HepG2 (cell line): ENCODE results near the gene STX4. TPM values are rescaled to one million over a fixed set of nuclear protein-coding genes. Genes with fewer than 3 reads are reported as not detected.

Experiments
- CBX2 ChIP-seq, 2 experiments: fragments of 200-600 bp in 1 of 2; sonication (generic); formaldehyde crosslinking in 1 of 2; IDR thresholded peaks; 2 replicates each; pipeline versions ENCODE4 v1.7.0 to v1.8.1; 2018 to 2022; ENCODE audit warnings: low read depth in 2 of 2, low read length in 1 of 2, mild to moderate bottlenecking in 1 of 2, missing genetic modification reagents in 1 of 2
- CHCHD3 ChIP-seq: sonication (generic); formaldehyde crosslinking; IDR thresholded peaks from 2 replicates; pipeline ENCODE4 v1.8.0; 2022; ENCODE audit warnings: mild to moderate bottlenecking, missing genetic modification reagents, moderate library complexity
- ELF1 ChIP-seq: sonication (generic); formaldehyde crosslinking; IDR thresholded peaks from 2 replicates; pipeline ENCODE4 v1.4.0; 2020; ENCODE audit warnings: missing genetic modification reagents
- FLYWCH1 ChIP-seq: sonication (generic); formaldehyde crosslinking; IDR thresholded peaks from 2 replicates; pipeline ENCODE4 v1.8.1; 2023; ENCODE audit warnings: mild to moderate bottlenecking, missing genetic modification reagents
- HDAC6 ChIP-seq: fragments of 200-600 bp; sonication (generic); IDR thresholded peaks from 2 replicates; pipeline ENCODE4 v1.7.0; 2017; ENCODE audit warnings: mild to moderate bottlenecking, antibody characterized with exemption, low read length, low read depth
- POLR2AphosphoS2 ChIP-seq: IDR thresholded peaks from 2 replicates; pipeline ENCODE4 v1.6.1; 2011; ENCODE audit warnings: low read depth, low read length, improper control_type of control experiment
- SMARCE1 ChIP-seq: fragments of 450-650 bp; IDR thresholded peaks from 2 replicates; pipeline ENCODE4 v1.6.1; 2017; ENCODE audit warnings: borderline replicate concordance
- SP1 ChIP-seq, 2 experiments: fragments of 450-650 bp in 1 of 2; sonication (generic) in 1 of 2; formaldehyde crosslinking in 1 of 2; IDR thresholded peaks; 2 replicates each; pipeline versions ENCODE4 v1.4.0 to v1.6.1; 2016 to 2020; ENCODE audit warnings: missing genetic modification reagents in 1 of 2
- ZNF337 ChIP-seq: sonication (generic); formaldehyde crosslinking; IDR thresholded peaks from 2 replicates; pipeline ENCODE4 v1.5.1; 2020; ENCODE audit warnings: missing genetic modification reagents, low read depth, mild to moderate bottlenecking, borderline replicate concordance
- ZNF343 ChIP-seq: sonication (generic); formaldehyde crosslinking; IDR thresholded peaks from 2 replicates; pipeline ENCODE4 v1.4.0; 2020; ENCODE audit warnings: mild to moderate bottlenecking, missing genetic modification reagents
- ZNF484 ChIP-seq: sonication (generic); formaldehyde crosslinking; IDR thresholded peaks from 2 replicates; pipeline ENCODE4 v1.5.1; 2020; ENCODE audit warnings: mild to moderate bottlenecking, low read depth, missing genetic modification reagents, borderline replicate concordance
- ZNF775 ChIP-seq: sonication (generic); formaldehyde crosslinking; IDR thresholded peaks from 2 replicates; pipeline ENCODE4 v1.4.0; 2020; ENCODE audit warnings: missing genetic modification reagents, mild to moderate bottlenecking, moderate library complexity, borderline replicate concordance
- ZNF841 ChIP-seq: sonication (generic); formaldehyde crosslinking; IDR thresholded peaks from 2 replicates; pipeline ENCODE4 v1.8.1; 2023; ENCODE audit warnings: missing genetic modification reagents, borderline replicate concordance
- polyA plus RNA-seq, 8 experiments: library from polyadenylated mRNA; depleted of rRNA in 3 of 8; stranded (reverse) in 7 of 8; unstranded in 1 of 8; fragments of >200 nt; fragmentation: Illumina TruSeq in 4 of 8; extraction: Trizol in 4 of 8; gene quantifications; 2 replicates each; pipeline versions ENCODE4 v1.2.1 to v1.2.3, GENCODE V29; 2011 to 2016; ENCODE audit warnings: low read depth in 4 of 8, missing spikeins in 1 of 8, mixed read lengths in 1 of 8; ENCODE audit not compliant: insufficient read depth in 1 of 8
- total RNA-seq, 5 experiments: library from RNA; depleted of rRNA; stranded (reverse); fragments of >200 nt; fragmentation: Illumina TruSeq; extraction: Trizol; gene quantifications; 2 replicates each; pipeline ENCODE4 v1.2.3, GENCODE V29; 2016; ENCODE audit warnings: low read depth in 1 of 5
- TF ChIP-seq, protein P1 (sequence below): sonication (generic); formaldehyde crosslinking; conservative IDR thresholded peaks from 2 replicates; pipeline ENCODE4 v1.8.0; 2022; ENCODE audit warnings: missing genetic modification reagents
- TF ChIP-seq, protein P2 (sequence below): sonication (generic); formaldehyde crosslinking; IDR thresholded peaks from 2 replicates; pipeline ENCODE4 v1.9.0; 2022; ENCODE audit warnings: low read depth, missing genetic modification reagents
- TF ChIP-seq, protein P3 (sequence below): sonication (generic); formaldehyde crosslinking; IDR thresholded peaks from 2 replicates; pipeline ENCODE4 v1.8.0; 2022; ENCODE audit warnings: mild to moderate bottlenecking, missing genetic modification reagents, moderate library complexity
- TF ChIP-seq, protein P4 (sequence below): sonication (generic); formaldehyde crosslinking; IDR thresholded peaks from 2 replicates; pipeline ENCODE4 v1.5.1; 2020; ENCODE audit warnings: mild to moderate bottlenecking, missing genetic modification reagents
- TF ChIP-seq, protein P5 (sequence below): IDR thresholded peaks from 2 replicates; pipeline ENCODE4 v1.6.1; 2016; ENCODE audit warnings: mild to moderate bottlenecking

Gene STX4
- total and polyA plus RNA-seq, 2 of the 13 experiments (the other 11 are each of a cell fraction or from before 2014, with no cell fraction given), result 29.2 to 34.6 TPM

DNA sequence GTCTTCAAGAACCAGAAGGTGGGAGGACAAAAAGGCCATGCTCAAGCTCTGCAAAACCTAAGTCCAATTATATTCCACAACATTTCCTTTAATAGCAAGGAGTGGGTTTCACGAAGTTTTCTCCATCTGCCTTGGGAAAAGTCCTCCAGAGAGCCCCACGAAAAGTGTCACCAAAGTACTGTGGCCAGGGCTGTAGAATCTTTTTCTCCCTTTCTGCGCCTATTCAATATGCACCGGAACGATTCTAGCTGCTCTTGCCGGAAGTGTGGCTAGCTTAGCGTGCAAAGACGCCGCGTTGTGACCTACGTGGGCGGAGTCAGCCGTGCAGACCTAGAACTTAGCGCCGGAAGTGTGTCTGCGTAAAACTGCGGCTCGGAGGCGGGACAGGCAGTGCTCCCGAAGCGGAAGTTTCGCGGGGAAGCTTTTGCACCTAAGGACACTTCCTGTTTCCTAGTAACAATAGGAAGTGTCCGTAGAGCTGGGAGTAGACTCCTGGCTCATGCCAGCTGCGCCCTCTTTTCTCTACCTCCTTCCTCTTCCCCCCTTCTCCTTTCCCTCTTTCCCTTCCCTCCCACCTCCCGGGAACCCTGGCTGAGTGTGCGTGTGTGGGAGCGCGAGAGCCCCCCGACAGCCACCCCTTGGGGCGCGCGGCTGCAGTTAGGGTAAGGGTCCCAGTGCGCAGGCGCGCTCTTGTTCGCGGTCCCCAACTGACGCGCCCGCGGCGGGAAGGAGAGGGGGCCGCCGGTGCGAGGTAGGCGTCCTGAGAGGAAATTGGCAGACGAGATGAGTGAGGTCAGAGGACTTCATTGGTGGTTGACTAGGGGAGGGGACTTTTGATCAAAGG lies 40.8 kb downstream of the STX4 start, which contains the start of the genes ZNF646 and ZNF668 (continued):
- no peak for TF ChIP-seq CBX2 (IDR thresholded peaks at IDR 0.05; ENCODE audit: low read depth, low read length)
- no peak for TF ChIP-seq CBX2 (CRISPR knock-in tag; IDR thresholded peaks at IDR 0.05; ENCODE audit: low read depth)
- peak; percentile 68; the same call in 1 of the 2 replicates for TF ChIP-seq POLR2AphosphoS2
- 0 out of 2 replicates have a peak, but pooled peaks have one; percentile 18 for TF ChIP-seq ZNF484
- TF ChIP-seq ZNF343 (CRISPR knock-in tag), result peak; percentile 23; the same call in 1 of the 2 replicates
- TF ChIP-seq CHCHD3 (CRISPR knock-in tag), result peak; percentile 38; the same call in 1 of the 2 replicates
- no peak for TF ChIP-seq FLYWCH1 (CRISPR knock-in tag)
- TF ChIP-seq, protein P1, sequence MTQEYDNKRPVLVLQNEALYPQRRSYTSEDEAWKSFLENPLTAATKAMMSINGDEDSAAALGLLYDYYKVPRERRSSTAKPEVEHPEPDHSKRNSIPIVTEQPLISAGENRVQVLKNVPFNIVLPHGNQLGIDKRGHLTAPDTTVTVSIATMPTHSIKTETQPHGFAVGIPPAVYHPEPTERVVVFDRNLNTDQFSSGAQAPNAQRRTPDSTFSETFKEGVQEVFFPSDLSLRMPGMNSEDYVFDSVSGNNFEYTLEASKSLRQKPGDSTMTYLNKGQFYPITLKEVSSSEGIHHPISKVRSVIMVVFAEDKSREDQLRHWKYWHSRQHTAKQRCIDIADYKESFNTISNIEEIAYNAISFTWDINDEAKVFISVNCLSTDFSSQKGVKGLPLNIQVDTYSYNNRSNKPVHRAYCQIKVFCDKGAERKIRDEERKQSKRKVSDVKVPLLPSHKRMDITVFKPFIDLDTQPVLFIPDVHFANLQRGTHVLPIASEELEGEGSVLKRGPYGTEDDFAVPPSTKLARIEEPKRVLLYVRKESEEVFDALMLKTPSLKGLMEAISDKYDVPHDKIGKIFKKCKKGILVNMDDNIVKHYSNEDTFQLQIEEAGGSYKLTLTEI (CRISPR knock-in tag), result no peak
- TF ChIP-seq ZNF775 (CRISPR knock-in tag), result no peak
- TF ChIP-seq, protein P2, sequence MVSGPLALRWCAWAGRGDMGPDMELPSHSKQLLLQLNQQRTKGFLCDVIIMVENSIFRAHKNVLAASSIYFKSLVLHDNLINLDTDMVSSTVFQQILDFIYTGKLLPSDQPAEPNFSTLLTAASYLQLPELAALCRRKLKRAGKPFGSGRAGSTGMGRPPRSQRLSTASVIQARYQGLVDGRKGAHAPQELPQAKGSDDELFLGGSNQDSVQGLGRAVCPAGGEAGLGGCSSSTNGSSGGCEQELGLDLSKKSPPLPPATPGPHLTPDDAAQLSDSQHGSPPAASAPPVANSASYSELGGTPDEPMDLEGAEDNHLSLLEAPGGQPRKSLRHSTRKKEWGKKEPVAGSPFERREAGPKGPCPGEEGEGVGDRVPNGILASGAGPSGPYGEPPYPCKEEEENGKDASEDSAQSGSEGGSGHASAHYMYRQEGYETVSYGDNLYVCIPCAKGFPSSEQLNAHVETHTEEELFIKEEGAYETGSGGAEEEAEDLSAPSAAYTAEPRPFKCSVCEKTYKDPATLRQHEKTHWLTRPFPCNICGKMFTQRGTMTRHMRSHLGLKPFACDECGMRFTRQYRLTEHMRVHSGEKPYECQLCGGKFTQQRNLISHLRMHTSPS (CRISPR knock-in tag), result 0 out of 2 replicates have a peak, but pooled peaks have one; percentile 12
- TF ChIP-seq SP1 (IDR thresholded peaks at IDR 0.05), result no peak
- peak; percentile 100 for TF ChIP-seq SP1 (CRISPR knock-in tag; IDR thresholded peaks at IDR 0.05)
- peak; percentile 51; the same call in 1 of the 2 replicates for TF ChIP-seq ZNF337
- TF ChIP-seq ZNF841 (CRISPR knock-in tag), result no peak
- TF ChIP-seq, protein P3, sequence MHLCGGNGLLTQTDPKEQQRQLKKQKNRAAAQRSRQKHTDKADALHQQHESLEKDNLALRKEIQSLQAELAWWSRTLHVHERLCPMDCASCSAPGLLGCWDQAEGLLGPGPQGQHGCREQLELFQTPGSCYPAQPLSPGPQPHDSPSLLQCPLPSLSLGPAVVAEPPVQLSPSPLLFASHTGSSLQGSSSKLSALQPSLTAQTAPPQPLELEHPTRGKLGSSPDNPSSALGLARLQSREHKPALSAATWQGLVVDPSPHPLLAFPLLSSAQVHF (CRISPR knock-in tag), result no peak
- TF ChIP-seq, protein P4, sequence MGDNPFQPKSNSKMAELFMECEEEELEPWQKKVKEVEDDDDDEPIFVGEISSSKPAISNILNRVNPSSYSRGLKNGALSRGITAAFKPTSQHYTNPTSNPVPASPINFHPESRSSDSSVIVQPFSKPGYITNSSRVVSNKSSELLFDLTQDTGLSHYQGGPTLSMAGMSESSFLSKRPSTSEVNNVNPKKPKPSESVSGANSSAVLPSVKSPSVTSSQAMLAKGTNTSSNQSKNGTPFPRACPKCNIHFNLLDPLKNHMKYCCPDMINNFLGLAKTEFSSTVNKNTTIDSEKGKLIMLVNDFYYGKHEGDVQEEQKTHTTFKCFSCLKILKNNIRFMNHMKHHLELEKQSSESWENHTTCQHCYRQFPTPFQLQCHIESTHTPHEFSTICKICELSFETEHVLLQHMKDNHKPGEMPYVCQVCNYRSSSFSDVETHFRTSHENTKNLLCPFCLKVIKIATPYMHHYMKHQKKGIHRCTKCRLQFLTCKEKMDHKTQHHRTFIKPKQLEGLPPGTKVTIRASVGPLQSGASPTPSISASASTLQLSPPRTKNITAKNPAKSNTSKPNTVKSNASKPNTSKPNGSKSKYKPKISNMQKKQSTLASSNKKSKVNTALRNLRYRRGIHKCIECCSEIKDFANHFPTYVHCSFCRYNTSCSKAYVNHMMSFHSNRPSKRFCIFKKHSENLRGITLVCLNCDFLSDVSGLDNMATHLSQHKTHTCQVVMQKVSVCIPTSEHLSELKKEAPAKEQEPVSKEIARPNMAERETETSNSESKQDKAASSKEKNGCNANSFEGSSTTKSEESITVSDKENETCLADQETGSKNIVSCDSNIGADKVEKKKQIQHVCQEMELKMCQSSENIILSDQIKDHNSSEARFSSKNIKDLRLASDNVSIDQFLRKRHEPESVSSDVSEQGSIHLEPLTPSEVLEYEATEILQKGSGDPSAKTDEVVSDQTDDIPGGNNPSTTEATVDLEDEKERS (CRISPR knock-in tag), result peak; percentile 46; the same call in 1 of the 2 replicates
- TF ChIP-seq, protein P5, sequence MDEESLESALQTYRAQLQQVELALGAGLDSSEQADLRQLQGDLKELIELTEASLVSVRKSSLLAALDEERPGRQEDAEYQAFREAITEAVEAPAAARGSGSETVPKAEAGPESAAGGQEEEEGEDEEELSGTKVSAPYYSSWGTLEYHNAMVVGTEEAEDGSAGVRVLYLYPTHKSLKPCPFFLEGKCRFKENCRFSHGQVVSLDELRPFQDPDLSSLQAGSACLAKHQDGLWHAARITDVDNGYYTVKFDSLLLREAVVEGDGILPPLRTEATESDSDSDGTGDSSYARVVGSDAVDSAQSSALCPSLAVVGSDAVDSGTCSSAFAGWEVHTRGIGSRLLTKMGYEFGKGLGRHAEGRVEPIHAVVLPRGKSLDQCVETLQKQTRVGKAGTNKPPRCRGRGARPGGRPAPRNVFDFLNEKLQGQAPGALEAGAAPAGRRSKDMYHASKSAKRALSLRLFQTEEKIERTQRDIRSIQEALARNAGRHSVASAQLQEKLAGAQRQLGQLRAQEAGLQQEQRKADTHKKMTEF (CRISPR knock-in tag), result peak; percentile 84; the same call in 1 of the 2 replicates
- peak; percentile 97 for TF ChIP-seq ELF1
- TF ChIP-seq SMARCE1, result no peak
- no peak for TF ChIP-seq HDAC6
